Smooth muscle cell (in vitro differentiated cells): ENCODE measurements around the gene MYL12A. TPM values are rescaled to one million over a fixed set of nuclear protein-coding genes. Genes with fewer than 3 reads are reported as not detected.
"Not testable (repeated sequence)": the region's sequence is repeated elsewhere in the genome, so short reads cannot be mapped to it uniquely, and the experiment has no call there.

Experiments used
- DNase-seq: peaks from one replicate; lab custom pipeline; 2025; ENCODE audit not compliant: unreplicated experiment; lab: John Stamatoyannopoulos, UW
- H2AFZ ChIP-seq: fragments of 200-600 bp; sonication (generic); 2 replicates; pipeline ENCODE4 v1.6.0; 2016; ENCODE audit warnings: antibody characterized with exemption, low read depth, mild to moderate bottlenecking
- H3F3A ChIP-seq: fragments of 200-600 bp; sonication (generic); 2 replicates; pipeline ENCODE4 v1.6.0; 2017; ENCODE audit warnings: antibody characterized with exemption, low read depth
- H3K27ac ChIP-seq: fragments of 200-600 bp; sonication (generic); 2 replicates; pipeline ENCODE4 v1.5.1; 2016; ENCODE audit warnings: low read depth, mild to moderate bottlenecking
- H3K27me3 ChIP-seq: fragments of 200-600 bp; sonication (generic); 2 replicates; pipeline ENCODE4 v1.6.1; 2016; ENCODE audit warnings: low read depth, mild to moderate bottlenecking
- H3K36me3 ChIP-seq: fragments of 200-600 bp; sonication (generic); 2 replicates; pipeline ENCODE4 v1.5.1; 2016; ENCODE audit warnings: low read depth
- H3K4me1 ChIP-seq: fragments of 200-600 bp; sonication (generic); 2 replicates; pipeline ENCODE4 v1.5.1; 2016; ENCODE audit warnings: low read depth
- H3K4me2 ChIP-seq: fragments of 200-600 bp; sonication (generic); 2 replicates; pipeline ENCODE4 v1.6.0; 2016; ENCODE audit warnings: mild to moderate bottlenecking
- H3K4me3 ChIP-seq: fragments of 200-600 bp; sonication (generic); 2 replicates; pipeline ENCODE4 v1.5.1; 2016; ENCODE audit warnings: mild to moderate bottlenecking
- H3K79me2 ChIP-seq: fragments of 200-600 bp; sonication (generic); 2 replicates; pipeline ENCODE4 v1.6.0; 2016; ENCODE audit warnings: low read depth, mild to moderate bottlenecking
- H3K9ac ChIP-seq: fragments of 200-600 bp; sonication (generic); 2 replicates; pipeline ENCODE4 v1.6.0; 2016; ENCODE audit warnings: low read depth
- H3K9me3 ChIP-seq: fragments of 200-600 bp; sonication (generic); replicated peaks from 2 replicates; pipeline ENCODE4 v1.5.1; 2016; ENCODE audit warnings: low read depth
- H4K20me1 ChIP-seq: fragments of 200-600 bp; sonication (generic); 2 replicates; pipeline ENCODE4 v1.6.0; 2016; ENCODE audit warnings: low read depth
- WGBS: methylation state at CpG from one replicate; pipeline ENCODE4 v1.1.7; 2016; ENCODE audit warnings: low lambda C conversion rate; 5-methylcytosine and 5-hydroxymethylcytosine counted together
- polyA plus RNA-seq: library from polyadenylated mRNA; unstranded; fragments of >200 nt; fragmentation: Nextera tagmentation; extraction: Ambion mirVana; gene quantifications from 2 replicates; pipeline ENCODE4 v1.2.1, GENCODE V29; 2016
- total RNA-seq: library from RNA; depleted of rRNA; stranded (reverse); fragments of >200 nt; gene quantifications from 2 replicates; pipeline ENCODE4 v1.2.3, GENCODE V29; 2014
- TF ChIP-seq, protein P1 (sequence below): fragments of 200-600 bp; sonication (generic); IDR thresholded peaks from 2 replicates; pipeline ENCODE4 v1.5.1; 2017; ENCODE audit warnings: borderline replicate concordance, mild to moderate bottlenecking, antibody characterized with exemption; ENCODE audit not compliant: insufficient read depth, poor library complexity, severe bottlenecking

Gene MYL12A
- total and polyA plus RNA-seq, 2 experiments from 2014 or later, result 777 to 953 TPM

DNA sequence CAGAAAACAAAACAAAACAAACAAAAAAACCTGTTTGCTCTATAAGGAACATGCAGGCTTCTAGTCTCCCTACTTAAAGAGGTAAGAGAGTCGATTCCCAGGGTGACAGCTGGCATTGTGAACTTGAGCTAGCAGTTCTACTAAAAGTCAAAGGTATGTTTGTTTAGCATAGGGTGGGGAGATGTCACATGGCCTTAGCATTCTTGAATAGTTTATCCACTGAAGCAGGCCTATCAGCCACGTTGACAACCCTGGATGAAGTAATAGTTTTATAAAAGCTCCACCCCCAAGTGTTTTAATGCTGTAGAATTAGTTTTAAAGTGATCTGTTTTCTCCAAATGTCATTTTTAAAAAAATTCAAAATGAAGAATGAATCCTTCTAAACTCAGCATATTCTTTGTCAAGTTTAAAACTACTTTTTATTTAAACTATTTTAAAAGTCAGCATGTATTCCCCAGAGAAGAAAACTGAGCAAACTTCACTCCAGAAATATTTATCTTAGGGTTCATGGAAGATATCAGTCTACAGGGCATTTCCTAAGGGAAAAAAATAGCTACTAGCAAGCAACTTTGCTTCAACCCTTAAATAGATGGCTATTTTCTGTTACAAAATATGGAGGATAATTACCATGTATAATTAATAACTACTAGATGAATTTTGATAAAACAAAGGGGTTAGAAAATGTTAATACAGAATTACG, 29.5 kb upstream of the MYL12A start:
- 65% methylated on average over 3 of the region's 3 CpGs for WGBS
- no peak for DNase-seq
- Histone ChIP-seq H3K4me1 (no peaks in the 10 kb centered on the region), H3K27me3 (no peaks in the 10 kb centered on the region), H3K9ac (no peak overlapping the region), H3K4me3 (peak overlapping the region; percentile 5), H3K79me2 (no peaks in the 10 kb centered on the region), H3K9me3 (no peaks in the 10 kb centered on the region), H2AFZ (peak overlapping the region; percentile 45), H3F3A (no peaks in the 10 kb centered on the region), H3K4me2 (peak overlapping the region; percentile 10), H4K20me1 (no peaks in the 10 kb centered on the region), H3K27ac (peak overlapping the region; percentile 17), H3K36me3 (no peaks in the 10 kb centered on the region)
- TF ChIP-seq, protein P1, sequence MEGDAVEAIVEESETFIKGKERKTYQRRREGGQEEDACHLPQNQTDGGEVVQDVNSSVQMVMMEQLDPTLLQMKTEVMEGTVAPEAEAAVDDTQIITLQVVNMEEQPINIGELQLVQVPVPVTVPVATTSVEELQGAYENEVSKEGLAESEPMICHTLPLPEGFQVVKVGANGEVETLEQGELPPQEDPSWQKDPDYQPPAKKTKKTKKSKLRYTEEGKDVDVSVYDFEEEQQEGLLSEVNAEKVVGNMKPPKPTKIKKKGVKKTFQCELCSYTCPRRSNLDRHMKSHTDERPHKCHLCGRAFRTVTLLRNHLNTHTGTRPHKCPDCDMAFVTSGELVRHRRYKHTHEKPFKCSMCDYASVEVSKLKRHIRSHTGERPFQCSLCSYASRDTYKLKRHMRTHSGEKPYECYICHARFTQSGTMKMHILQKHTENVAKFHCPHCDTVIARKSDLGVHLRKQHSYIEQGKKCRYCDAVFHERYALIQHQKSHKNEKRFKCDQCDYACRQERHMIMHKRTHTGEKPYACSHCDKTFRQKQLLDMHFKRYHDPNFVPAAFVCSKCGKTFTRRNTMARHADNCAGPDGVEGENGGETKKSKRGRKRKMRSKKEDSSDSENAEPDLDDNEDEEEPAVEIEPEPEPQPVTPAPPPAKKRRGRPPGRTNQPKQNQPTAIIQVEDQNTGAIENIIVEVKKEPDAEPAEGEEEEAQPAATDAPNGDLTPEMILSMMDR, result no peak

DNA sequence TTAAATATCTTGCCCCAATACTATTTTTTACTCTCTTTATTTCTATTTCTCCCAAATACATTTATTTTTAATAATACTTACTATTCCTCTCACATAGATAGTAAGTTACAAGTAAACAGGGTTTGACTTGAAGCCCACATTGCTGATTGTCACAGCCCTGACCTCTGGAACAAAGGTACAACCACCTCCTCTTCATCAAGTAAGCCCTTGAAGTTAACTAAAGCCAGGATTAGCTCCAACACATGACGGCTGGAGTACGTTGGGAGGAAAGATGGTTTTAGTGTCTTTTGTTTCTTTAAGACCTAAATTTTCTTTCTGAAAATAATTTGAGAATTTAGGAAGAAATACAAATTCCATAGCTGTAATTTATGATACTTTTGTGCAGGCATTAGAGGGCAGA, 28.8 kb upstream of the MYL12A start:
- no peak overlapping the region for H3K4me3 ChIP-seq
- H3K27me3 ChIP-seq, result no peaks in the 10 kb centered on the region
- no peak for DNase-seq
- H3K79me2 ChIP-seq, result no peaks in the 10 kb centered on the region
- H3K27ac ChIP-seq, result no peak overlapping the region
- H3K4me2 ChIP-seq, result peak overlapping the region; percentile 48
- no peaks in the 10 kb centered on the region for H3K9me3 ChIP-seq
- no peak overlapping the region for H3K9ac ChIP-seq
- no peak overlapping the region for H2AFZ ChIP-seq
- WGBS, result 61% methylated on average over 2 of the region's 2 CpGs
- no peaks in the 10 kb centered on the region for H3K4me1 ChIP-seq
- H3K36me3 ChIP-seq, result no peaks in the 10 kb centered on the region
- no peaks in the 10 kb centered on the region for H3F3A ChIP-seq
- TF ChIP-seq, protein P1, result no peak
- no peaks in the 10 kb centered on the region for H4K20me1 ChIP-seq

DNA sequence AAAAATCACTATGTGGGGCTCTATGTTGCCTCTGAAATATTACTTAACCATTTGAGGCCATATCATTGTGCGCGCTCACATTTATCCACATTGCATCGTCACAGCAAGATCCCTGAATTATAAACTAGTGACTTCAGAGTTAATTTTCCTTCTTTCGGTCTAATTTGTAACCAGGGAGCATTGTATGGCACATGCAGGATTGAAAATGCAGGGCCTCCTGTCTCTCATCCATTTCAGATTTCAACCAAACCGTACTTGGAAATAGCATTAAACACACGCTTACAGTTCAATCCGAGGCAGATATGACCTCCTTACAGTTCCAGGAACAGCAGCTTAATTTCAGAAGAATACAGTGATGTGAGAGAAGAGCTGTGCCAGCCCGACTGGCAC, 28.4 kb upstream of the MYL12A start:
- Histone ChIP-seq H3K4me2 (peak overlapping the region; percentile 48), H3K4me3 (no peak overlapping the region), H3K27ac (peak overlapping the region; percentile 7), H3K36me3 (no peaks in the 10 kb centered on the region), H3K9ac (no peak overlapping the region), H3K4me1 (no peaks in the 10 kb centered on the region), H3K9me3 (no peaks in the 10 kb centered on the region), H3K79me2 (no peaks in the 10 kb centered on the region), H3K27me3 (no peaks in the 10 kb centered on the region), H2AFZ (peak overlapping the region; percentile 50), H4K20me1 (no peaks in the 10 kb centered on the region), H3F3A (no peaks in the 10 kb centered on the region)
- no peak for DNase-seq
- WGBS, result 79% methylated on average over 8 of the region's 8 CpGs
- TF ChIP-seq, protein P1, result no peak

- peak within 1 kb of the TSS; percentile 48 for H3K4me2 ChIP-seq
- TF ChIP-seq, protein P1, result no peak
- no peak for DNase-seq
- H3K4me1 ChIP-seq, result no peaks in the 10 kb centered on the region
- H3F3A ChIP-seq, result no peaks in the 10 kb centered on the region
- H3K27ac ChIP-seq, result peak within 1 kb of the TSS; percentile 7
- H3K9ac ChIP-seq, result no peak within 1 kb of the TSS
- no peaks in the 10 kb centered on the region for H3K27me3 ChIP-seq
- H2AFZ ChIP-seq, result peak within 1 kb of the TSS; percentile 50
- no peaks in the 10 kb centered on the region for H4K20me1 ChIP-seq
- no peaks in the 10 kb centered on the region for H3K79me2 ChIP-seq
- H3K36me3 ChIP-seq, result no peaks in the 10 kb centered on the region
- no peak within 1 kb of the TSS for H3K4me3 ChIP-seq
- 59% methylated on average over 9 of the region's 9 CpGs for WGBS
- no peaks in the 10 kb centered on the region for H3K9me3 ChIP-seq
These were observed 27.8 kb upstream of the MYL12A start, which contains the start of gene MYOM1 for GRCh38 chr18:3219631-3220335. MYOM1 (minus strand) TSS chr18:3219968; CDS start chr18:3215223, 4,745 bp downstream.

DNA sequence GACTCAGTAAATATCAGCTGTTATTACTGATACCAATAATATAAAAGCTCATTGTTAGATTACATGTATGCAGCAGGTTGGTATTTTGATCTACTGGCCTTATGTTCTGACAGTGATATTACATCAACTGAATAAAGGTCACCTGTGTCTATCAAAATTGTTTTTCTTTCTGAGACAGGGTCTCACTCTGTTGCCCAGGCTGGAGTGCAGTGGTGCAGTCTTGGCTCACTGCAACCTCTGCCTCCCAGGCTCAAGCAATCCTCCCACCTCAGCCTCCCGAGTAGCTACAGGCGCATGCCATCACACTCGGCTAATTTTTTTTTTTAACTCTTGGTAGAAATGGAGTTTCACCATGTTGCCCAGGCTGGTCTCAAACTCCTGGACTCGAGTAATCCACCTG, 26.7 kb upstream of the MYL12A start:
- H3K27me3 ChIP-seq, H3K9me3 ChIP-seq, H2AFZ ChIP-seq, H3K9ac ChIP-seq, DNase-seq, H4K20me1 ChIP-seq, H3K27ac ChIP-seq, H3K79me2 ChIP-seq, H3K4me1 ChIP-seq, H3K4me2 ChIP-seq, H3F3A ChIP-seq, H3K36me3 ChIP-seq, H3K4me3 ChIP-seq: not testable (repeated sequence)
- 97% methylated on average over 4 of the region's 4 CpGs for WGBS
